Adrenal gland (tissue), 5 donors: Measurements from ENCODE around the gene FRMD3.

Experiments
- POLR2A ChIP-seq, 2 donors: fragments of 450-650 bp; IDR thresholded peaks; one replicate each; pipeline ENCODE4 v1.6.1; 2017; ENCODE audit warnings: antibody characterized with exemption in 2 of 2, mild to moderate bottlenecking in 2 of 2, moderate library complexity in 1 of 2
- TF ChIP-seq, protein P1 (sequence below), 6 experiments: fragments of 450-650 bp in 4 of 6; fragments of 200-600 bp in 2 of 6; sonication (generic) in 1 of 6; IDR thresholded peaks; 1 replicate in 5 of 6; 2 replicates in 1 of 6; pipeline versions ENCODE4 v1.5.1 to v1.8.0; 2016 to 2021; ENCODE audit warnings: antibody characterized with exemption in 6 of 6, mild to moderate bottlenecking in 2 of 6, moderate library complexity in 1 of 6
- donor health status: DM: no; HTN: no; CAD: no.

DNA sequence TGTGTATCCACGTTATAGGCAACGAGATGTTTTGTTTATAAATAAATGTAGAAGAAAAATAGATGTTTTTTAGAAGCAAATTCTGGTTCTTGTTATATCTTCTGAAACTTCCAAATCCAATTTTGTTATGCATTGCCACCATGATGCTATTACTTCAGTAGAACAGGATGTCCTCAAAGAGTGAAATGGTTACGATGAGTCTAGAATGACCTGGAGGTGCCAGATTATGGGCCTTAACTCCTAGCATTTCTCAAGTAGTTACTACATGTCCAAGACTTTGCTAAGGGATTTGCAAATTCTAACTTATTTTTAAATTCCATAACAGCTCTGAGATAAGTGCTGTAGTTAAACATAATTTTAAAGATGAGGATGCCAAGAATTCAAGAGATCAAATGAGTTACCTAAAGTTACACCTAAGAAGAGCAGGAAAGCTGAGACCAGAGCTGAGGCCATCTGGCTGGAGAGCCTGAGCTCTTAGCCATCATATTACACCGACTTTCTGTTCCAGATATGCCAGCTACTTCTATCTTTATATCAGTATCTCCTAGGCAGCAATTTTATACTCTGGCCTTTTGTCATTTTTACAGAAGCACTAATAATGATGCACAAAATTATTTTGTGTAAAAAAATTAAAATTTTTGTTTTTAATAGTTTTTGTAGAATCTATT lies 302.0 kb downstream of the FRMD3 start:
- TF ChIP-seq, protein P1, sequence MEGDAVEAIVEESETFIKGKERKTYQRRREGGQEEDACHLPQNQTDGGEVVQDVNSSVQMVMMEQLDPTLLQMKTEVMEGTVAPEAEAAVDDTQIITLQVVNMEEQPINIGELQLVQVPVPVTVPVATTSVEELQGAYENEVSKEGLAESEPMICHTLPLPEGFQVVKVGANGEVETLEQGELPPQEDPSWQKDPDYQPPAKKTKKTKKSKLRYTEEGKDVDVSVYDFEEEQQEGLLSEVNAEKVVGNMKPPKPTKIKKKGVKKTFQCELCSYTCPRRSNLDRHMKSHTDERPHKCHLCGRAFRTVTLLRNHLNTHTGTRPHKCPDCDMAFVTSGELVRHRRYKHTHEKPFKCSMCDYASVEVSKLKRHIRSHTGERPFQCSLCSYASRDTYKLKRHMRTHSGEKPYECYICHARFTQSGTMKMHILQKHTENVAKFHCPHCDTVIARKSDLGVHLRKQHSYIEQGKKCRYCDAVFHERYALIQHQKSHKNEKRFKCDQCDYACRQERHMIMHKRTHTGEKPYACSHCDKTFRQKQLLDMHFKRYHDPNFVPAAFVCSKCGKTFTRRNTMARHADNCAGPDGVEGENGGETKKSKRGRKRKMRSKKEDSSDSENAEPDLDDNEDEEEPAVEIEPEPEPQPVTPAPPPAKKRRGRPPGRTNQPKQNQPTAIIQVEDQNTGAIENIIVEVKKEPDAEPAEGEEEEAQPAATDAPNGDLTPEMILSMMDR (IDR thresholded peaks at IDR 0.05) = no peak
- no peak for TF ChIP-seq POLR2A (IDR thresholded peaks at IDR 0.05)
